Right atrium auricular region (tissue), 2 donors: Measurements from ENCODE around the gene SERINC5. TPM values are rescaled to one million over a fixed set of nuclear protein-coding genes. Genes with fewer than 3 reads are reported as not detected.

Source experiments
- DNase-seq: peaks from one replicate; pipeline ENCODE4 v3.0.0-alpha.2; 2019; ENCODE audit warnings: low spot score
- H3K27ac ChIP-seq, 2 donors: fragments of 200-600 bp; sonication (generic); 1 replicate in 1 of 2; 2 replicates in 1 of 2; pipeline ENCODE4 v1.5.1; 2016 to 2019
- H3K27me3 ChIP-seq, 2 donors: fragments of 200-600 bp; sonication (generic); one replicate each; pipeline versions ENCODE4 v1.5.1 to v1.6.0; 2017 to 2019
- H3K36me3 ChIP-seq: fragments of 200-600 bp; sonication (generic); one replicate; pipeline ENCODE4 v1.5.1; 2016
- H3K4me1 ChIP-seq, 2 donors: fragments of 200-600 bp; sonication (generic); one replicate each; pipeline versions ENCODE4 v1.5.1 to v1.6.0; 2017 to 2019
- H3K4me3 ChIP-seq, 2 donors: fragments of 200-600 bp; sonication (generic); 1 replicate in 1 of 2; 2 replicates in 1 of 2; pipeline ENCODE4 v1.5.1; 2017 to 2019; ENCODE audit warnings: mild to moderate bottlenecking in 1 of 2, moderate library complexity in 1 of 2
- H3K9me3 ChIP-seq, 2 donors: fragments of 200-600 bp; sonication (generic); one replicate each; pipeline ENCODE4 v1.5.1; 2019
- CTCF ChIP-seq, 2 donors: fragments of 200-600 bp; sonication (generic); IDR thresholded peaks; one replicate each; pipeline ENCODE4 v1.5.1; 2019; ENCODE audit warnings: antibody characterized with exemption in 2 of 2
- total RNA-seq, 2 donors: library from RNA; depleted of rRNA; stranded (reverse); fragments of >200 nt; gene quantifications; one replicate each; pipeline ENCODE4 v1.1.0, GENCODE V29; 2016

SERINC5 gene
- total RNA-seq, 2 donors from 2014 or later, result 9.2 to 11.0 TPM

- Histone ChIP-seq H3K27ac (peak overlapping the region; percentile 69 to 73), H3K4me3 (peak overlapping the region; percentile 14 to 40), H3K36me3 (no peaks in the 10 kb centered on the region), H3K4me1 (peaks cover 0 to 10% of the 10 kb centered on the region in 2 donors), H3K9me3 (no peaks in the 10 kb centered on the region), H3K27me3 (no peaks in the 10 kb centered on the region)
- DNase-seq, result peak; percentile 61
- peak; percentile 75 to 76 for TF ChIP-seq CTCF (IDR thresholded peaks at IDR 0.05)
Observed at GRCh38 chr5:80083101-80083890, 172.6 kb downstream of the SERINC5 start.

DNA sequence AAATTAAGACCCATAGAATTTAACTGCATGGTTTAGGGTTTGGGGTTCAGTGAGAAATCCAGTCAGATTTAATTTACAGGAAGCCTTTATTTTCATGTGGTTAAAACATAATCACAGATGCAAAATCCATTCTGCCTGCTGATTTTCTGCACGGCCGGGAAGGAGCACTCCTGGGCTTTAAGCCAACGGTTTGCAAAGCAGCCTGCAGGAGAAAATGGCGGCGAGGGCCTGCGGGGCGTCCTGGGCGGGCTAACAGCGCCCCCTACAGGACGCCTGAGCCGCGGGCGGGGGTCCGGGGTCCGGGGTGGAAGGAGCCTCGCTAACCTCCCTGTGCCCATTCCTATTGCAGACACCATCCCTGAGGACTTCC is 173.1 kb downstream of the SERINC5 start:
- no peaks in the 10 kb centered on the region for H3K36me3 ChIP-seq
- peak overlapping the region; percentile 14 to 40 for H3K4me3 ChIP-seq
- peak; percentile 69 for DNase-seq
- H3K27me3 ChIP-seq, result no peaks in the 10 kb centered on the region
- H3K9me3 ChIP-seq, result no peaks in the 10 kb centered on the region
- peak; percentile 97 to 98 for TF ChIP-seq CTCF (IDR thresholded peaks at IDR 0.05)
- H3K27ac ChIP-seq, result peak overlapping the region; percentile 69 to 73
- peaks cover 0 to 10% of the 10 kb centered on the region in 2 donors for H3K4me1 ChIP-seq

- Histone ChIP-seq H3K27me3 (no peaks in the 10 kb centered on the region), H3K4me1 (peaks cover 0 to 11% of the 10 kb centered on the region in 2 donors), H3K9me3 (no peaks in the 10 kb centered on the region), H3K4me3 (no peak overlapping the region), H3K36me3 (no peaks in the 10 kb centered on the region), H3K27ac (peak overlapping the region in 1 of 2 donors; percentile 73)
- no peak for TF ChIP-seq CTCF (IDR thresholded peaks at IDR 0.05)
- no peak for DNase-seq
Observed at GRCh38 chr5:80082281-80082680, 173.6 kb downstream of the SERINC5 start.

- Histone ChIP-seq H3K9me3 (no peaks in the 10 kb centered on the region), H3K4me1 (peaks cover 0 to 21% of the 10 kb centered on the region in 2 donors), H3K4me3 (no peak overlapping the region), H3K27me3 (no peaks in the 10 kb centered on the region), H3K27ac (no peak overlapping the region), H3K36me3 (no peaks in the 10 kb centered on the region)
- TF ChIP-seq CTCF (IDR thresholded peaks at IDR 0.05), result no peak
- DNase-seq, result no peak
Observed at GRCh38 chr5:80078921-80079320, 176.9 kb downstream of the SERINC5 start.

- DNase-seq, result peak; percentile 21
- H3K4me3 ChIP-seq, result no peak overlapping the region
- H3K9me3 ChIP-seq, result no peaks in the 10 kb centered on the region
- H3K36me3 ChIP-seq, result no peaks in the 10 kb centered on the region
- peak overlapping the region; percentile 33 to 41 for H3K27ac ChIP-seq
- TF ChIP-seq CTCF (IDR thresholded peaks at IDR 0.05), result no peak
- no peaks in the 10 kb centered on the region for H3K27me3 ChIP-seq
- H3K4me1 ChIP-seq, result peaks cover 0 to 13% of the 10 kb centered on the region in 2 donors
Observed at GRCh38 chr5:80077051-80077714, 178.7 kb downstream of the SERINC5 start.
